Measurements from ENCODE around the gene TGFBR2. TPM values are rescaled to one million over a fixed set of nuclear protein-coding genes. Genes with fewer than 3 reads are reported as not detected.

Gene TGFBR2
- total and polyA plus RNA-seq, 5 donors from 2014 or later, result 35.8 to 92.6 (median 57.4) TPM

DNA sequence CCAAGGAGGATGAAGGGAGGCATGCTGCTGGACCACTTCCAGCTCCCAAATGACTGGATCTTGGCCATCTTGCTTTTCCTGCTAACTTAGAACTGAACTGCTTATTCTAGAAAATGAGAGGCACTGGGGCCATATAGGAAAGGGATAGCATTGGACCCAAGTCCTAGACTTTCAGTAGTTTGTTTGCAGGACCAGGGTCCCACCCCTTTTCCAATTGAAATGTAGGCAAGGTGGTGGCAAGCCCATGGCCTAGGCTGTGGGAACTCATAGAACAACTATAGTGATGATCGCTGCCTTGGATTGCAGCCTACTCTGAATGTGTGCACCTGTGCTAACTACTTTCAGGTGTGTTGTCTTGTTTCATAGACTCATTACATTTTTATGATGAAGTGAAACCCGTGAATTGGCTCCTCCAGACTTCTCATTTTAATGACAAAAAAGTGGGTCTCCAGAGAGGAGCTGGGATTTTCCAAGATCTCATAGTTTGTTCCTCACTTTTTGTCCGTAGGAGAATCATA is 50.3 kb downstream of the TGFBR2 start:
- peaks cover 84% of the 10 kb centered on the region for H3K4me1 ChIP-seq (ENCODE audit: control insufficient read depth, insufficient read depth, low read length, poor library complexity, severe bottlenecking)
- H3K36me3 ChIP-seq (ENCODE audit: control insufficient read depth, insufficient read depth, low read length), result peaks cover 33% of the 10 kb centered on the region
- H3K27ac ChIP-seq (ENCODE audit: insufficient read depth, low read length, poor library complexity, severe bottlenecking), result peak overlapping the region; percentile 91
- Mint-ChIP-seq H3K4me3 (peak overlapping the region in 3 of 4 donors; percentile 37 to 88 (median 84)), H3K27me3 (no peaks in the 10 kb centered on the region), H3K36me3 (peaks cover 51% of the 10 kb centered on the region), H3K4me1 (peaks cover 36 to 94% (median 71%) of the 10 kb centered on the region in 4 donors), H3K27ac (peak overlapping the region; percentile 93 to 98 (median 96)), H3K9me3 (peaks cover 0 to 1% (median 0%) of the 10 kb centered on the region in 7 donors)
- ATAC-seq (ENCODE audit: low read depth in 2 of 2), result no peak
- H3K27me3 ChIP-seq (ENCODE audit: control insufficient read depth, insufficient read depth, low read length), result no peaks in the 10 kb centered on the region
- H3K9me3 ChIP-seq (ENCODE audit: control insufficient read depth in 2 of 2, low read length in 2 of 2), result no peaks in the 10 kb centered on the region
- no peak for DNase-seq
- H3K4me3 ChIP-seq (ENCODE audit: low read depth, low read length), result peak overlapping the region; percentile 78

DNA sequence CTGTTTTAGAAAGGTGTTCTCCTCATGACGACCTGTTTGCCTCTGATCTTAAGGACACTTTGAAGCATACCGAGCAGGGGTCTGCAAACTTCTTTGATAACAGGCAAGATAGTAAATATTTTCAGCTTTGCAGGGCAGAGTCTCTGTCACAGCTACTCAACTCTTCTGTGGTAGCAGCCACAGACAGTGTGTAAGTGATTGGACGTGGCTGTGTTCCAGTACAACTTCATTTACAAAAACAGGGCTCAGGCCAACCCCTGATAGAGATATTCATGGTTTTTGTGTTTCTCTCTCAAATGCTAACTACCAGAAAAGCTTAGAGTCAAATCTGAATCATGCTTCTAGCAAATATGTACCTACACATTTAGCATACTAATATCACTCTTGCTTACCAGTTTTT is 51.5 kb downstream of the TGFBR2 start:
- Histone ChIP-seq H3K9me3 (ENCODE audit: control insufficient read depth in 2 of 2, low read length in 2 of 2) (no peaks in the 10 kb centered on the region), H3K27ac (ENCODE audit: insufficient read depth, low read length, poor library complexity, severe bottlenecking) (peak overlapping the region; percentile 91), H3K4me3 (ENCODE audit: low read depth, low read length) (peak overlapping the region; percentile 67), H3K36me3 (ENCODE audit: control insufficient read depth, insufficient read depth, low read length) (peaks cover 27% of the 10 kb centered on the region), H3K27me3 (ENCODE audit: control insufficient read depth, insufficient read depth, low read length) (no peaks in the 10 kb centered on the region), H3K4me1 (ENCODE audit: control insufficient read depth, insufficient read depth, low read length, poor library complexity, severe bottlenecking) (peaks cover 86% of the 10 kb centered on the region)
- H3K27ac Mint-ChIP-seq, result peak overlapping the region; percentile 93 to 98 (median 96)
- H3K4me1 Mint-ChIP-seq, result peaks cover 44 to 94% (median 76%) of the 10 kb centered on the region in 4 donors
- no peaks in the 10 kb centered on the region for H3K9me3 Mint-ChIP-seq
- no peaks in the 10 kb centered on the region for H3K27me3 Mint-ChIP-seq
- peak overlapping the region; percentile 53 to 88 (median 70) for H3K4me3 Mint-ChIP-seq
- H3K36me3 Mint-ChIP-seq, result peaks cover 46% of the 10 kb centered on the region
- peak; percentile 50 to 60 for ATAC-seq (ENCODE audit: low read depth in 2 of 2)
- peak in 1 of 3 donors; percentile 68 for DNase-seq

DNA sequence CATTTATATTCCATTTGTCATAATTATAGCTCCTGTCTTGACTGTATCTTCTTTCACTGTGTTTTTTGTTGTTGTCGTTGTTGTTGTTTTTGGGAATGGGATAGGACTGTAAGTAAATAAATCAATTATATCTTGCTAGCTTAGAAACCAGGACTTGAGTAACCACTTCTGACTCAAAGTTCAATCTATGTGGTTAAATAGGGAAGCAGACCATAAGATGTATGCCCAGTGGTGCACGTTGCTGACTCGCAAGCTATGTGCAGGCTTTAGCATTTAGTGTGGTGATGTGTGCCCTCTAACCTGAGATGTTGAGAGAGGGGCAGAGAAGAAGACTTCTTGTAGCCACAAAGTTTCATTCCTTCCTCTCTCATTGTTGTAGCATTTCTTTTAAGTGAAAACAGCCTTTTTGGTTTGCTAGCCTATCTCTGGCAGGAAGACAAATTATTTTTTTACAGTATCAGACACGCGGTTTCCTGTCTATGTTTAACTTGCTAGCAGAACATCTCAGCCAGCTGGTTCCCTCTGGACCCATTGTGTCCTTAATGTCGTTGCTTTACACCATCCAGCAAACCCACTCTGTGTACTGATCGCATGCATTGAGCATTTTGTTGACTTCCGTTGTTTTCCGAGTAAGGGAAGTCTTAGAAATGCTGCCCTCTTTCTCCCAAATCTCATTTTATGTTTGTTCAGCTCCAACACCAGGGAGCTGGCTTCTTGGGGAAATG is 52.1 kb downstream of the TGFBR2 start:
- peaks cover 26% of the 10 kb centered on the region for H3K36me3 ChIP-seq (ENCODE audit: control insufficient read depth, insufficient read depth, low read length)
- H3K4me1 ChIP-seq (ENCODE audit: control insufficient read depth, insufficient read depth, low read length, poor library complexity, severe bottlenecking), result peaks cover 89% of the 10 kb centered on the region
- H3K9me3 ChIP-seq (ENCODE audit: control insufficient read depth in 2 of 2, low read length in 2 of 2), result no peaks in the 10 kb centered on the region
- H3K4me3 ChIP-seq (ENCODE audit: low read depth, low read length), result peak overlapping the region; percentile 67
- H3K36me3 Mint-ChIP-seq, result peaks cover 46% of the 10 kb centered on the region
- H3K27ac ChIP-seq (ENCODE audit: insufficient read depth, low read length, poor library complexity, severe bottlenecking), result peak overlapping the region; percentile 91
- peak overlapping the region; percentile 53 to 88 (median 70) for H3K4me3 Mint-ChIP-seq
- DNase-seq (peak; percentile 14 to 83 (median 69)), ATAC-seq (ENCODE audit: low read depth in 2 of 2) (peak; percentile 56 to 61)
- peak overlapping the region; percentile 93 to 98 (median 96) for H3K27ac Mint-ChIP-seq
- H3K27me3 ChIP-seq (ENCODE audit: control insufficient read depth, insufficient read depth, low read length), result no peaks in the 10 kb centered on the region
- H3K27me3 Mint-ChIP-seq, result no peaks in the 10 kb centered on the region
- peaks cover 49 to 94% (median 79%) of the 10 kb centered on the region in 4 donors for H3K4me1 Mint-ChIP-seq
- H3K9me3 Mint-ChIP-seq, result no peaks in the 10 kb centered on the region

- peak overlapping the region; percentile 53 to 88 (median 70) for H3K4me3 Mint-ChIP-seq
- peak overlapping the region; percentile 93 to 98 (median 96) for H3K27ac Mint-ChIP-seq
- Histone ChIP-seq H3K36me3 (ENCODE audit: control insufficient read depth, insufficient read depth, low read length) (peaks cover 23% of the 10 kb centered on the region), H3K4me1 (ENCODE audit: control insufficient read depth, insufficient read depth, low read length, poor library complexity, severe bottlenecking) (peaks cover 89% of the 10 kb centered on the region), H3K4me3 (ENCODE audit: low read depth, low read length) (peak overlapping the region; percentile 67), H3K27me3 (ENCODE audit: control insufficient read depth, insufficient read depth, low read length) (no peaks in the 10 kb centered on the region), H3K9me3 (ENCODE audit: control insufficient read depth in 2 of 2, low read length in 2 of 2) (no peaks in the 10 kb centered on the region), H3K27ac (ENCODE audit: insufficient read depth, low read length, poor library complexity, severe bottlenecking) (peak overlapping the region; percentile 91)
- H3K27me3 Mint-ChIP-seq, result no peaks in the 10 kb centered on the region
- H3K4me1 Mint-ChIP-seq, result peaks cover 58 to 94% (median 82%) of the 10 kb centered on the region in 4 donors
- H3K9me3 Mint-ChIP-seq, result no peaks in the 10 kb centered on the region
- H3K36me3 Mint-ChIP-seq, result peaks cover 41% of the 10 kb centered on the region
- no peak for ATAC-seq (ENCODE audit: low read depth in 2 of 2)
- no peak for DNase-seq
Observed at GRCh38 chr3:30659270-30660130, 53.1 kb downstream of the TGFBR2 start.

GRCh38 chr3:30660136-30660535 is 53.7 kb downstream of the TGFBR2 start:
- Mint-ChIP-seq H3K4me3 (peak overlapping the region in 1 of 4 donors; percentile 56), H3K36me3 (peaks cover 34% of the 10 kb centered on the region), H3K27ac (peak overlapping the region in 1 of 3 donors; percentile 85), H3K9me3 (no peaks in the 10 kb centered on the region), H3K27me3 (no peaks in the 10 kb centered on the region), H3K4me1 (peaks cover 59 to 94% (median 82%) of the 10 kb centered on the region in 4 donors)
- Histone ChIP-seq H3K36me3 (ENCODE audit: control insufficient read depth, insufficient read depth, low read length) (peaks cover 23% of the 10 kb centered on the region), H3K27me3 (ENCODE audit: control insufficient read depth, insufficient read depth, low read length) (no peaks in the 10 kb centered on the region), H3K4me1 (ENCODE audit: control insufficient read depth, insufficient read depth, low read length, poor library complexity, severe bottlenecking) (peaks cover 89% of the 10 kb centered on the region), H3K9me3 (ENCODE audit: control insufficient read depth in 2 of 2, low read length in 2 of 2) (no peaks in the 10 kb centered on the region), H3K27ac (ENCODE audit: insufficient read depth, low read length, poor library complexity, severe bottlenecking) (peak overlapping the region; percentile 58), H3K4me3 (ENCODE audit: low read depth, low read length) (peak overlapping the region; percentile 13)
- ATAC-seq (ENCODE audit: low read depth in 2 of 2), result no peak
- no peak for DNase-seq

DNA sequence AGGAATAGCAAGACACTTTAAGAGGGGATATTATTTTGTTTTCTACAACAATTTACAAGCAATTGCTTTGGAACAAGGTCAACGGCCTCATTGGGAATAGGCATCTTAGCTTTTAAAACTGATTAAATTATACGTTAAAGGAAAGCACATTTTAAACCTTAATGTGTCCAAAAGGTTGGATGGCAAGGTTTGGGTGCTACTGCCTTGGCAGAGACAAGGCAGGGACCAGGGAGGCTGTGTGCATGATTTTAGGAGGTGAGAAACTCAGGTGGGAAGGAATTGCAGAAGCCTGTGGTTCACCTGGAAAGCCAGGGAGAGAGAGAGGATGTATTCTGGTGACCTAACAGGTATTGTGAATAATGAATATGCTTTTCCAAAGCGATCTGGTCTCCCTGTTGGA is 54.3 kb downstream of the TGFBR2 start:
- Histone ChIP-seq H3K9me3 (ENCODE audit: control insufficient read depth in 2 of 2, low read length in 2 of 2) (no peaks in the 10 kb centered on the region), H3K4me3 (ENCODE audit: low read depth, low read length) (peak overlapping the region; percentile 13), H3K4me1 (ENCODE audit: control insufficient read depth, insufficient read depth, low read length, poor library complexity, severe bottlenecking) (peaks cover 89% of the 10 kb centered on the region), H3K36me3 (ENCODE audit: control insufficient read depth, insufficient read depth, low read length) (peaks cover 23% of the 10 kb centered on the region), H3K27ac (ENCODE audit: insufficient read depth, low read length, poor library complexity, severe bottlenecking) (peak overlapping the region; percentile 58), H3K27me3 (ENCODE audit: control insufficient read depth, insufficient read depth, low read length) (no peaks in the 10 kb centered on the region)
- Mint-ChIP-seq H3K27me3 (no peaks in the 10 kb centered on the region), H3K4me3 (peak overlapping the region; percentile 24 to 56 (median 54)), H3K9me3 (no peaks in the 10 kb centered on the region), H3K4me1 (peaks cover 56 to 94% (median 80%) of the 10 kb centered on the region in 4 donors), H3K36me3 (peaks cover 30% of the 10 kb centered on the region), H3K27ac (peak overlapping the region; percentile 55 to 90 (median 85))
- ATAC-seq (ENCODE audit: low read depth in 2 of 2) (no peak), DNase-seq (no peak)

DNA sequence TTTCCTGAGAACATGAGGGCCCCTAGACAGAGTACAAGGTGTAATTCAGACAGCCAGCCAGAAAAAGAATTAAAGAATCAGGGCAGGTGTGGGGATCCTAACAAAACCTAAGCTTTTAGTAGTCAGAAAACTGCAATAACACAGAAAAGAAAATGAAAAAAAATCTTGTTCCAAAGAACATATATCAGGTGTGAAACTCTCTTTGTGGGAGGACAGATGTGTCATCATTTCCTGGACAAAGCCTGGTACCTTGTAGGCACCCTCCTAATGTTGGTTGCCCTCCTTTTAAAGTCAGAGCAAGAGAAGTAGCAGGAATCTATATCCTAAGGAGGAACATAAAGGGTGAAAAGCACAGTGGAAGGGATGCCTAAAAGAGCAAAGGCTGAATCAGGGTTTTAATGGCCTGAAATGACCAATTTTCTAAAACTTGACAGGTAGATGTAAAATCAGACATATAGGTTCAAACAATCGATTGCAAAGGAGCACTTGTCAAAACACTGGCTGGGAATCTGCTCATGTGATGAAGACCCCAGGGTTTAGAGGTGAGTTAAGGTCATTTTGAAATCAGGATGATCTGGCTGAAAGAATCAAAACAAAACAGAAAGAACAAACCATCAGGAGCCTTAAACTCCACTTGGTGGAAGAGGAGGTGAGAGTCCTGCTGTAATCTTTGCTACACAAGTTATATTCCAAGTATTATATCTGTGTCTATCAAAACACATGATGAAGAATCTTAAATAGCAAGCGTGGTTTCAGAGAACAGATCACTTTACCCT is 54.9 kb downstream of the TGFBR2 start:
- Histone ChIP-seq H3K27me3 (ENCODE audit: control insufficient read depth, insufficient read depth, low read length) (no peaks in the 10 kb centered on the region), H3K36me3 (ENCODE audit: control insufficient read depth, insufficient read depth, low read length) (peaks cover 23% of the 10 kb centered on the region), H3K27ac (ENCODE audit: insufficient read depth, low read length, poor library complexity, severe bottlenecking) (peak overlapping the region; percentile 58), H3K9me3 (ENCODE audit: control insufficient read depth in 2 of 2, low read length in 2 of 2) (no peaks in the 10 kb centered on the region), H3K4me1 (ENCODE audit: control insufficient read depth, insufficient read depth, low read length, poor library complexity, severe bottlenecking) (peaks cover 88% of the 10 kb centered on the region), H3K4me3 (ENCODE audit: low read depth, low read length) (peak overlapping the region; percentile 32)
- no peaks in the 10 kb centered on the region for H3K27me3 Mint-ChIP-seq
- peak overlapping the region; percentile 55 to 90 (median 85) for H3K27ac Mint-ChIP-seq
- ATAC-seq (ENCODE audit: low read depth in 2 of 2) (no peak), DNase-seq (peak in 1 of 3 donors; percentile 49)
- peaks cover 58 to 92% (median 78%) of the 10 kb centered on the region in 4 donors for H3K4me1 Mint-ChIP-seq
- no peaks in the 10 kb centered on the region for H3K9me3 Mint-ChIP-seq
- H3K36me3 Mint-ChIP-seq, result peaks cover 26% of the 10 kb centered on the region
- H3K4me3 Mint-ChIP-seq, result peak overlapping the region; percentile 24 to 56 (median 54)

Measured in CD4-positive, CD25-positive, alpha-beta regulatory T cell (primary cell).